ENCODE data around the gene TEPSIN. TPM values are rescaled to one million over a fixed set of nuclear protein-coding genes. Genes with fewer than 3 reads are reported as not detected.

The TEPSIN gene
- total and polyA plus RNA-seq, 2 of the 8 experiments (the other 6 are each of a cell fraction or from before 2014, with no cell fraction given), result 22.9 to 28.0 TPM

DNA sequence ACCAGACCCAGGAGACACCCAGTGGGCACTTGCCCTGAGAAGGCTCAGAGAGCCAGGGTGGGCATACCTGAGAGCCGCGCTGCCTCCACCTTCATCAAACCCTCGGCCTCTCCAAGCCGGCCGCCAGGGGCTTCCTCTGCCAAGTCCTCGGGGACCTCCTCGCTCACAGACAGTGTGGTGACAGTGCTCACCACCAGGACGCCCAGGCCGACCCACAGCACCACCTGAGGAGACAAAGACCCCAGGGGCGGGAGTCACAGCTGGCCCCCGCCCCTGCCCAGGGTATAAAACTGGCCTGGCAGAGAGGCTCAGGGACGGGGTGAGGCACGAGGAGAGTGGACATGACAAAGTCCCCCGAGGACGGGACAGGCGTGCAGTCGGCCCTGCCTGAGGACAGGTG is 21.3 kb upstream of the TEPSIN start (continued):
- TF ChIP-seq CHD7 (IDR thresholded peaks at IDR 0.05; ENCODE audit: insufficient replicate concordance, low read length), result no peak

All from H1 (cell line).